Activated T-cell treated with anti-CD3 and anti-CD28 coated beads, Interleukin-2, amount 50 U/mL, for 4 hours (primary cell): ENCODE data around the gene WDR1. TPM values are rescaled to one million over a fixed set of nuclear protein-coding genes. Genes with fewer than 3 reads are reported as not detected.

Source experiments
- ATAC-seq, 2 donors: fragments of 200-7000 bp; cut with Tn5 transposase; one replicate each; pipeline ENCODE4 v1.10.0; 2021
- DNase-seq: peaks from one replicate; pipeline ENCODE4 v3.0.0-alpha.2; 2020
- H3K27me3 Mint-ChIP-seq: one replicate; pipeline ENCODE4 v1.8.0; 2021; ENCODE audit warnings: low read depth, mixed read lengths
- H3K36me3 Mint-ChIP-seq: one replicate; pipeline ENCODE4 v1.8.0; 2022; ENCODE audit warnings: mixed read lengths; ENCODE audit not compliant: insufficient read depth
- H3K4me1 Mint-ChIP-seq: one replicate; pipeline ENCODE4 v1.8.0; 2021; ENCODE audit warnings: low read depth, mixed read lengths
- H3K4me3 Mint-ChIP-seq: one replicate; pipeline ENCODE4 v1.8.0; 2021; ENCODE audit warnings: mild to moderate bottlenecking, moderate library complexity, mixed read lengths
- H3K9me3 Mint-ChIP-seq: one replicate; pipeline ENCODE4 v1.8.0; 2021; ENCODE audit warnings: mixed read lengths
- total RNA-seq, 3 donors: library from RNA; stranded (reverse); gene quantifications; one replicate each; pipeline ENCODE4 v1.2.1, GENCODE V29; 2021

Gene WDR1
- 100 to 1,000 TPM; 291 to 356 (median 334) TPM for total RNA-seq

- no peaks in the 10 kb centered on the region for H3K27me3 Mint-ChIP-seq
- peak; percentile 95 for DNase-seq
- H3K36me3 Mint-ChIP-seq = peaks cover 29% of the 10 kb centered on the region
- ATAC-seq = peak; percentile 84 to 85
- H3K4me3 Mint-ChIP-seq = peak within 1 kb of the TSS; percentile 97
- no peaks in the 10 kb centered on the region for H3K9me3 Mint-ChIP-seq
- H3K4me1 Mint-ChIP-seq = peaks cover 65% of the 10 kb centered on the region
Measured at GRCh38 chr4:10116569-10117358, at the start of gene WDR1. Gene WDR1 (minus strand): TSS chr4:10116799. CDS start chr4:10116666, 133 bp downstream.

DNA sequence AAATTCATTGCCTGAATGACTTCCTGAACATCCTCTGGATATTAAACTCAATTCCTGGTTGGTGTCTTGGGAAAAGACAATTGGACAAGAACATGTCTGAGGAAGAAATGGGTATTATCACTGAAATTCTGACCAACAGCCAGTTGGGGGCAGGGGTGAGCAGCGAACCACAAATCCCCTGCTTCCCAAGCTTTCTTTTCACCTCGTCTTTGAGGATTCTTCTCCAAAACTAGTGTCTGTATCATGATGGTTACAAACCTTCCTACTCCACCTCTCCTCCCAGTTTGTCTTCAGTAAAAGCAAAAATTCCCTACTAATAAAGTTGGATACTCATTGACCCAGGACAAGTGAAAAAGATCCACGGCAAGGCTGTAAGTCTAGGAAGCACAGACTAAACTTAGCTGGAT lies 48.3 kb upstream of the WDR1 start:
- DNase-seq (no peak), ATAC-seq (no peak)
- Mint-ChIP-seq H3K4me3 (no peak overlapping the region), H3K27me3 (no peaks in the 10 kb centered on the region), H3K36me3 (no peaks in the 10 kb centered on the region), H3K9me3 (no peaks in the 10 kb centered on the region), H3K4me1 (peaks cover 26% of the 10 kb centered on the region)

- DNase-seq (no peak), ATAC-seq (no peak)
- H3K9me3 Mint-ChIP-seq = no peaks in the 10 kb centered on the region
- H3K4me3 Mint-ChIP-seq = no peak overlapping the region
- H3K4me1 Mint-ChIP-seq = peaks cover 28% of the 10 kb centered on the region
- H3K27me3 Mint-ChIP-seq = no peaks in the 10 kb centered on the region
- no peaks in the 10 kb centered on the region for H3K36me3 Mint-ChIP-seq
Measured at GRCh38 chr4:10163296-10163695, 46.7 kb upstream of the WDR1 start.

DNA sequence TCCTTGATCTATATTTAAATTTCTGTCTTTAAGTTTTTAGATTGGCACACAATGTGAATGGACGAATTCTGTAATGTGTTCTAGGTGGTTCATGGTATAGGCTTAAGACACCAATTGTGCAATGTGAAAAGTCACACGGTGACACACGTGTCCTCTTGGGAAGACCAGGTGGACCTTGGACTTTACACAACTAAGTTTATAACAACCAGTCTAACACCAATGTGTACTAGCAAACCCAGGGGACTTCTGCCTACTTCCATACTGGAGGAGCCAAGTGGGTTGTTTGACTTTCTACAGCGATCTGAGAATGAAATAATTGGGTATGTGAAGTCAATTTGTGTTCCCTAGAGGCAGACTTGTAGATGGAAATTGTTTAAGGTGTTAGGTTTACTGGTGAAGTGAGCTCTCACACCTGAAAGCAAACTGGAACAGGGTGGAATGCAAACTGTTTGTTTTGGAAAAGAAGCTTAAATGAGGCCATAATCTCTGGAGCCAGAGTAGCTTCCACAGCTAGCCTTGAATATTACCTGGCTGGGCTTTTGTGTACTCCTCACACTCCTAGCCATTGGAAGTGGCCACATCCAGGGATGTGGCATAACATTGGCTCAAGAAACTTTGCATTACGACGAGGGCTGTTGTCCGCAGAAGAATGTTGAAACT lies 45.9 kb upstream of the WDR1 start:
- DNase-seq = no peak
- H3K4me3 Mint-ChIP-seq = no peak overlapping the region
- H3K4me1 Mint-ChIP-seq = peaks cover 35% of the 10 kb centered on the region
- no peak for ATAC-seq
- H3K9me3 Mint-ChIP-seq = no peaks in the 10 kb centered on the region
- no peaks in the 10 kb centered on the region for H3K36me3 Mint-ChIP-seq
- H3K27me3 Mint-ChIP-seq = no peaks in the 10 kb centered on the region

DNA sequence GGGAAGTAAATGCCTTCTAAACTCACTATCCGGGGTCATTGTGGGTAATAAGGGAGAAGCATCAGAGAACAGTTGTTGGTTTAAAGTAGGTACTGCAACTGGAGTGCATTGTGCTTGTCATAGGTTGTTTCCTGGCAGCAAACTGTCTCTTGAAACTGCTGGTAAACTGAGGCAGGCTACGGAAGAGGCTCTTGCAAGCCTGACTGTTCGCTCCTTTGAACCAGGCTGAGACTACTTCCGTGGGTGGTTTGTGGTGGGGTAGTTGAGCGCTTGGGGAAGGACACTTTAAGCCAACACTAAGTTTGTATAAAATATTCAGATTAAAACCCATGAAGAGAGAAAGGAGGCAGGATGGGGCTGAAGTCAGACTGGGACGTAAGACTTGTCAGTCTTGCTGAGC lies 45.2 kb upstream of the WDR1 start:
- H3K27me3 Mint-ChIP-seq = no peaks in the 10 kb centered on the region
- peak overlapping the region; percentile 19 for H3K4me3 Mint-ChIP-seq
- H3K36me3 Mint-ChIP-seq = no peaks in the 10 kb centered on the region
- peak; percentile 57 to 60 for ATAC-seq
- H3K4me1 Mint-ChIP-seq = peaks cover 37% of the 10 kb centered on the region
- no peaks in the 10 kb centered on the region for H3K9me3 Mint-ChIP-seq
- DNase-seq = no peak

- DNase-seq (no peak), ATAC-seq (no peak)
- no peak overlapping the region for H3K4me3 Mint-ChIP-seq
- H3K9me3 Mint-ChIP-seq = no peaks in the 10 kb centered on the region
- H3K27me3 Mint-ChIP-seq = no peaks in the 10 kb centered on the region
- H3K4me1 Mint-ChIP-seq = peaks cover 37% of the 10 kb centered on the region
- H3K36me3 Mint-ChIP-seq = no peaks in the 10 kb centered on the region
Measured at GRCh38 chr4:10161146-10161545, 44.5 kb upstream of the WDR1 start.

DNA sequence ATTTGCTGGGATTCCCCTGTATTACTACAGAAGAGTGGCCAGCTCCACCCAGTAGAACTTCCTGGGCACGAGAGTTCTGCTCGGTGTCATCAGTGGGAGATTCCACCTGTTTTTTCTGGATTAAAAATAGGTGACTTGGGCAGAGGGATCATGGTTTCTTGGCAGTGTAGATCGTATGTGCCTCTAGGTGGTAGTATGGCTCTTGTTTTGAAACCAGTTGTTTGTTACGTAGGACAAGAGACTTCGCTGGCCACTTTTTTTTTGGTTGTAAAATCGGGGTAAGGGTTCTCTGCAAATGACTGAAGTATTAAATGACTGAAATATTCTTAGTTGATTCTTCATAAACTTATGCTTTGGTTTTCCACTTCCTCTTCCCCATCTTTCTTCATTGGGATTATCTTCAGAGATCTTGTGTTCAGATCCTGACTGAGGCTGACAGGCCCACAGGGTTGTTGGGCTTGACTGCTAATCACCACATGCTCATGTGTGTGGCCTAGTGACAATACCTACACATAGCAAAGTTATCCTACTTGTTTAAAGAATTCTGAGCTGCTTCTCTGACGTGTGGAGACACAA lies 43.8 kb upstream of the WDR1 start:
- H3K4me3 Mint-ChIP-seq = no peak overlapping the region
- H3K27me3 Mint-ChIP-seq = no peaks in the 10 kb centered on the region
- no peak for ATAC-seq
- no peaks in the 10 kb centered on the region for H3K9me3 Mint-ChIP-seq
- peaks cover 37% of the 10 kb centered on the region for H3K4me1 Mint-ChIP-seq
- H3K36me3 Mint-ChIP-seq = no peaks in the 10 kb centered on the region
- DNase-seq = no peak

DNA sequence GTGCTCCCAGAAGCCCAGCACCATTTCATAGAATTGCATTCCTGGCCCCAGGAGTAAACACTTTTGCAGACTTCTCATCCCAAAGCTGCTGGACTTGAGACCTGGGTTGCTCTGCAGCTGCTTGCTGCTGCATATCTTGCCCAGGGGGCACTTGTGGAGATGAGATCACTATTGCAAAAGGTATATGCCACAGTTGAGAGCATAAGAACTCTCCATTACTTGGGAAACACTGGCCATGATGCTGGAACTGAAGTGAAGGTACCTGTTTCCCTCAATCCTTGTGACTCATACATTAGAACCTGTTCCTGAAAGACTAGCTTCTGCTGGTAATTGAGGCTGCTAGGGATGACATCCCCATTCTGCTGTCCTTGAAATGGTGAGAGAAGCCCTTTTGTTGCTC lies 43.1 kb upstream of the WDR1 start:
- H3K4me3 Mint-ChIP-seq = no peak overlapping the region
- ATAC-seq (no peak), DNase-seq (no peak)
- peaks cover 37% of the 10 kb centered on the region for H3K4me1 Mint-ChIP-seq
- H3K36me3 Mint-ChIP-seq = no peaks in the 10 kb centered on the region
- H3K27me3 Mint-ChIP-seq = no peaks in the 10 kb centered on the region
- no peaks in the 10 kb centered on the region for H3K9me3 Mint-ChIP-seq

GRCh38 chr4:10158333-10158942 lies 41.8 kb upstream of the WDR1 start:
- no peak overlapping the region for H3K4me3 Mint-ChIP-seq
- H3K4me1 Mint-ChIP-seq = peaks cover 37% of the 10 kb centered on the region
- H3K27me3 Mint-ChIP-seq = no peaks in the 10 kb centered on the region
- DNase-seq = no peak
- no peaks in the 10 kb centered on the region for H3K9me3 Mint-ChIP-seq
- ATAC-seq = no peak
- no peaks in the 10 kb centered on the region for H3K36me3 Mint-ChIP-seq

DNA sequence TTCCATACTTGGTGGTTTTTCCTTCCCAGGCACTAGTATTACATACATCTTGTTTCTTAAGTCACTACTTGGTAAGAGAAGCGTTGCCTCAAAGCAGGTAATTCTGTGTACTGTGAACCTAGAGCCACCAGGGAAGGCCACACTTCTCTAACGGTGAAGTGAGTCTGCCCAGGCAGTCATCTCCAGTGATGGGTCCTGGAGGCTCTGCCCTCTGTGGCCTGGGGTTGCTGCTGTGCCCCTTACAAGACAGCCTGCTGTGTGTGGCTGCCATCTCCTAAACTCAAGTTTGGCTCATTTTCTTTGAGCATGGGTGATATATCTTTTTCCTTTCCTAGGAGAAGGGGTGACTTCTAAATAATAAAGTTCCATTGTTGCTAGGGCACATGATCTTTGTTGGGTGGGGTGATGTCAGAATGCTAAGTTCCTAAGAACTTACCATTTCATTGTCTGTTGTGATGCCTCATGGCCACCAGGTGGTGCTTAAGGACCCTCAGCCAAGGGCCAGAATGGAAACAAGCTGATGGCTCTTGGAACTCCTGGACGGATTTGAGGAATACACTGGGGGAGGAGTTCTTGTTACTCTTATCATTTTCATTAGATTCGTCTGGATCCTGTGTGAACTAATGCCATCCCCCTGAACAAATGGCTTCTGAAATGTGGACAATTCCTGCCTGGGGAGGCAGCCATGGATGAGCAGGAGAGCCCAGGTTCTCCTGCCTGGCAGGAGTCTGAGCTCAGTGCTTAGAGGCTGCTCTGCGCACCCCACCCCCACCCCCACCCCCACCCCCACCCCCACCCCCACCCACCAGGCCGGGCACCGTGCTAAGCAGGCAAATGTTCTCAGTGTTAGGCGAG lies 41.1 kb upstream of the WDR1 start:
- Mint-ChIP-seq H3K4me3 (no peak overlapping the region), H3K9me3 (no peaks in the 10 kb centered on the region), H3K27me3 (no peaks in the 10 kb centered on the region), H3K36me3 (no peaks in the 10 kb centered on the region), H3K4me1 (peaks cover 36% of the 10 kb centered on the region)
- DNase-seq (peak; percentile 18), ATAC-seq (peak; percentile 54 to 59)

DNA sequence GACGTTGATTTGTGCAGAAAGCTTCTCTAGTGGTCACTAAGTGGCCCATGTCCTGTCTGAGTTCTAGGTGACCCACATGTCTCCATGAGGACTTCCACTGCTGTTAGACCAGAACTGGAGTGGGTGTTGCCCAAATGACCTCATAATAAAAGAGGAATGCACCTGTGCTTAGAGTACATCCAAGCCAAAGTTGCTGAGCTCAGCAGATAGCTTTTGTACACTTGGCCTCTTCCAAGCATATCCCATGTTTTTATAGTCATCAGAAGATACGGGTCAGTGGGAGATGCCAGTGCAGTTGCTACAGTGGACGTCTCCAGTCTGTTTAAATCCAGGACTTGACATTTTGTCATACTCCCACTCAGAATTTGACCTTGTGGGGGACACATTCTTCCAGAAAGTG lies 37.6 kb upstream of the WDR1 start:
- no peaks in the 10 kb centered on the region for H3K9me3 Mint-ChIP-seq
- DNase-seq = no peak
- ATAC-seq = no peak
- no peak overlapping the region for H3K4me3 Mint-ChIP-seq
- H3K27me3 Mint-ChIP-seq = no peaks in the 10 kb centered on the region
- H3K36me3 Mint-ChIP-seq = no peaks in the 10 kb centered on the region
- peaks cover 9% of the 10 kb centered on the region for H3K4me1 Mint-ChIP-seq

DNA sequence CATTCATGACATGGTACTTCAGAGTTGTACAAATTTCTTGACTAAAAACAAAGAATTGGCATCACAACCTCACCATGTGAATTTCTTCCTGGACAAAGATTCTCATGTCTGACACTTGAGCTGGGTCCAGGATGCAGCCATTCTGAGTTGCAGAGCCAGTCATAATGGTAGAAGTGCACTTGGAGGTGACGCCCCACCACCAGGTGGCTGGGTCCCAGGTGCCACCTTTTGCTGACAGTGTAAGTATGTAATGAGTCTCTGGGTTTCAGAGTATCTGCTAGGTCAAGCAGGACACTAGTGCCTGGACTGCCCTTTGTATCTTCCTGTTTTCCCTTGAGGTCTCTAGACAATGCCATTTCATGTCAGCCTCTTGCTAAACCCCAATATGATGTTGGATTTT lies 36.6 kb upstream of the WDR1 start:
- ATAC-seq (no peak), DNase-seq (no peak)
- no peak overlapping the region for H3K4me3 Mint-ChIP-seq
- H3K9me3 Mint-ChIP-seq = no peaks in the 10 kb centered on the region
- H3K27me3 Mint-ChIP-seq = no peaks in the 10 kb centered on the region
- H3K4me1 Mint-ChIP-seq = peaks cover 7% of the 10 kb centered on the region
- no peaks in the 10 kb centered on the region for H3K36me3 Mint-ChIP-seq

DNA sequence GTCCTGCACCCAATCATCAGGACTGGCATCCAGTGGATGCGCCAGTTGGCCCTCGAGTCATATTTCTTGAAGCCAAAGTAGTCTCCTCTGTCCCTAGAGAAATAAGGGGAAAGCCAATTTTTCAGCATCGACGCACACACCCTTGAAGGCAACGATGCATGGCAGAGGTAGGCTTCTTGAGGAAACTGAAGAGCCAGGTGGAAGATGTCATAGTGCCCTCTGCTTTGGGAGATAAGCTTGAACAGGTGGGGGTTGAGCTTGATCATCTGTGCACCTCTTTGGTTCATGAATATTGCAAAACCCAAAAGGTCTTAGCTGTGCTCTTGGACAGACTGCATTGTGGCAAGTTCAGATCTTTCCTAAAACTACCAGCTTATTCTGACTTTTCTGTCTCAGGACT lies 34.6 kb upstream of the WDR1 start:
- ATAC-seq = no peak
- H3K36me3 Mint-ChIP-seq = no peaks in the 10 kb centered on the region
- no peaks in the 10 kb centered on the region for H3K27me3 Mint-ChIP-seq
- H3K4me3 Mint-ChIP-seq = no peak overlapping the region
- no peaks in the 10 kb centered on the region for H3K4me1 Mint-ChIP-seq
- no peak for DNase-seq
- H3K9me3 Mint-ChIP-seq = no peaks in the 10 kb centered on the region

DNA sequence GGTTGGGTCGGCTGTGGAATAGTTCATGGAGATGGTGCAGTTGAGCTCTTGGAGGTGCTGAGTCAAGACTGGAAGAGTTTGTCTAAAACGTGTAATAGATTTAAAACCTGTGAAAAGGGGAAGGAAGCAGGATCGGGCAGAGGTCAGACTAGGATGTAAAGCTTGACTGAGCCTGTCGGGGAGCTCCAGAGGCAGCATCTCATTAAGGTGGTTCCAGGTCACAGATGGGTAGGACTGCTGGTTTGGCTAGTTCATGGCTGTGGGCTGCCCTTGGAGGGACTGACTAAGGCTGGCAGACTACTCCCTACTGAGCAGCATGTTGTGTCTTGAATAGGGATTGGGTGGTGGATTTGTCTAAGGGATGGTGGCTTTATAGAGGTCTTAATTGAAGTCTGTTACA lies 28.4 kb upstream of the WDR1 start:
- ATAC-seq (no peak), DNase-seq (no peak)
- no peaks in the 10 kb centered on the region for H3K27me3 Mint-ChIP-seq
- no peaks in the 10 kb centered on the region for H3K9me3 Mint-ChIP-seq
- no peaks in the 10 kb centered on the region for H3K36me3 Mint-ChIP-seq
- no peak overlapping the region for H3K4me3 Mint-ChIP-seq
- H3K4me1 Mint-ChIP-seq = no peaks in the 10 kb centered on the region
